HepG2 (cell line): ENCODE data around the gene DAD1. TPM values are rescaled to one million over a fixed set of nuclear protein-coding genes. Genes with fewer than 3 reads are reported as not detected.

Source experiments
- AGO2 ChIP-seq: fragments of 200-400 bp; formaldehyde crosslinking; optimal IDR thresholded peaks from 2 replicates; pipeline ENCODE3; 2017; ENCODE audit warnings: mild to moderate bottlenecking, low read depth, low read length, moderate library complexity
- HES4 ChIP-seq: sonication (generic); formaldehyde crosslinking; IDR thresholded peaks from 2 replicates; pipeline ENCODE4 v1.9.0; 2021; ENCODE audit warnings: mild to moderate bottlenecking, missing genetic modification reagents, borderline replicate concordance
- MED1 ChIP-seq: sonication (generic); formaldehyde crosslinking; IDR thresholded peaks from 2 replicates; pipeline ENCODE4 v1.4.0; 2020; ENCODE audit warnings: missing genetic modification reagents
- NONO ChIP-seq, 2 experiments: fragments of 450-650 bp in 1 of 2; sonication (generic) in 1 of 2; formaldehyde crosslinking in 1 of 2; IDR thresholded peaks in 1 of 2; conservative IDR thresholded peaks in 1 of 2; 2 replicates each; pipeline versions ENCODE4 v1.6.1 to v1.8.0; 2017 to 2022; ENCODE audit warnings: mild to moderate bottlenecking in 1 of 2, missing genetic modification reagents in 1 of 2, moderate library complexity in 1 of 2
- NR1H2 ChIP-seq: sonication (generic); formaldehyde crosslinking; IDR thresholded peaks from 2 replicates; pipeline ENCODE4 v1.8.1; 2022; ENCODE audit warnings: low read depth, missing genetic modification reagents, borderline replicate concordance
- PRPF4 ChIP-seq: fragments of 200-400 bp; formaldehyde crosslinking; IDR thresholded peaks from 2 replicates; pipeline ENCODE4 v1.6.1; 2016; ENCODE audit warnings: low read length, low read depth; ENCODE audit not compliant: poor library complexity, severe bottlenecking
- SMC3 ChIP-seq: IDR thresholded peaks from 2 replicates; pipeline ENCODE4 v1.6.1; 2011; ENCODE audit warnings: low read length, improper control_type of control experiment
- SNAI1 ChIP-seq: sonication (generic); formaldehyde crosslinking; IDR thresholded peaks from 2 replicates; pipeline ENCODE4 v1.5.0; 2020; ENCODE audit warnings: mild to moderate bottlenecking, missing genetic modification reagents, borderline replicate concordance
- TGIF2 ChIP-seq: IDR thresholded peaks from 2 replicates; pipeline ENCODE4 v1.6.1; 2016; ENCODE audit warnings: control low read depth, missing compliant biosample characterization
- ZBTB7A ChIP-seq: sonication (generic); formaldehyde crosslinking; IDR thresholded peaks from 2 replicates; pipeline ENCODE4 v1.8.0; 2022; ENCODE audit warnings: mild to moderate bottlenecking, missing genetic modification reagents
- ZFP37 ChIP-seq: sonication (generic); formaldehyde crosslinking; IDR thresholded peaks from 2 replicates; pipeline ENCODE4 v1.4.0; 2020; ENCODE audit warnings: missing genetic modification reagents, borderline replicate concordance
- ZFP90 ChIP-seq: sonication (generic); formaldehyde crosslinking; IDR thresholded peaks from 2 replicates; pipeline ENCODE4 v1.8.0; 2022; ENCODE audit warnings: missing genetic modification reagents, mild to moderate bottlenecking, inconsistent platforms, borderline replicate concordance
- ZIK1 ChIP-seq: sonication (generic); formaldehyde crosslinking; IDR thresholded peaks from 2 replicates; pipeline ENCODE4 v1.5.0; 2020; ENCODE audit warnings: mild to moderate bottlenecking, low read depth, missing genetic modification reagents, borderline replicate concordance
- ZNF17 ChIP-seq: sonication (generic); formaldehyde crosslinking; IDR thresholded peaks from 2 replicates; pipeline ENCODE4 v1.5.0; 2020; ENCODE audit warnings: mild to moderate bottlenecking, missing genetic modification reagents
- ZNF232 ChIP-seq: sonication (generic); formaldehyde crosslinking; IDR thresholded peaks from 2 replicates; pipeline ENCODE4 v1.4.0; 2020; ENCODE audit warnings: missing genetic modification reagents, borderline replicate concordance
- ZNF282 ChIP-seq: fragments of 450-650 bp; IDR thresholded peaks from 2 replicates; pipeline ENCODE4 v1.6.1; 2018; ENCODE audit not compliant: partially characterized antibody
- ZNF430 ChIP-seq: sonication (generic); formaldehyde crosslinking; IDR thresholded peaks from 2 replicates; pipeline ENCODE4 v1.9.0; 2021; ENCODE audit warnings: mild to moderate bottlenecking, missing genetic modification reagents
- ZNF713 ChIP-seq: sonication (generic); formaldehyde crosslinking; IDR thresholded peaks from 2 replicates; pipeline ENCODE4 v1.4.0; 2020; ENCODE audit warnings: mild to moderate bottlenecking, missing genetic modification reagents
- ZNF746 ChIP-seq: sonication (generic); formaldehyde crosslinking; IDR thresholded peaks from 2 replicates; pipeline ENCODE4 v1.8.0; 2022; ENCODE audit warnings: mild to moderate bottlenecking, missing genetic modification reagents
- ZNF761 ChIP-seq: sonication (generic); formaldehyde crosslinking; conservative IDR thresholded peaks from 2 replicates; pipeline ENCODE4 v1.4.0; 2020; ENCODE audit warnings: mild to moderate bottlenecking, missing genetic modification reagents
- ZNF777 ChIP-seq: sonication (generic); formaldehyde crosslinking; IDR thresholded peaks from 2 replicates; pipeline ENCODE4 v1.4.0; 2020; ENCODE audit warnings: missing genetic modification reagents
- ZNF850 ChIP-seq: sonication (generic); formaldehyde crosslinking; conservative IDR thresholded peaks from 2 replicates; pipeline ENCODE4 v1.9.0; 2021; ENCODE audit warnings: mild to moderate bottlenecking, missing genetic modification reagents
- polyA plus RNA-seq, 8 experiments: library from polyadenylated mRNA; depleted of rRNA in 3 of 8; stranded (reverse) in 7 of 8; unstranded in 1 of 8; fragments of >200 nt; fragmentation: Illumina TruSeq in 4 of 8; extraction: Trizol in 4 of 8; gene quantifications; 2 replicates each; pipeline versions ENCODE4 v1.2.1 to v1.2.3, GENCODE V29; 2011 to 2016; ENCODE audit warnings: low read depth in 4 of 8, missing spikeins in 1 of 8, mixed read lengths in 1 of 8; ENCODE audit not compliant: insufficient read depth in 1 of 8
- total RNA-seq, 5 experiments: library from RNA; depleted of rRNA; stranded (reverse); fragments of >200 nt; fragmentation: Illumina TruSeq; extraction: Trizol; gene quantifications; 2 replicates each; pipeline ENCODE4 v1.2.3, GENCODE V29; 2016; ENCODE audit warnings: low read depth in 1 of 5
- TF ChIP-seq, protein P1 (sequence below): sonication (generic); formaldehyde crosslinking; IDR thresholded peaks from 2 replicates; pipeline ENCODE4 v1.8.0; 2022; ENCODE audit warnings: mild to moderate bottlenecking, missing genetic modification reagents, borderline replicate concordance
- TF ChIP-seq, protein P2 (sequence below): sonication (generic); formaldehyde crosslinking; conservative IDR thresholded peaks from 2 replicates; pipeline ENCODE4 v1.4.0; 2020; ENCODE audit warnings: mild to moderate bottlenecking, missing genetic modification reagents, moderate library complexity

The DAD1 gene
- total and polyA plus RNA-seq, 2 of the 13 experiments (the other 11 are each of a cell fraction or from before 2014, with no cell fraction given), result 558 to 626 TPM

DNA sequence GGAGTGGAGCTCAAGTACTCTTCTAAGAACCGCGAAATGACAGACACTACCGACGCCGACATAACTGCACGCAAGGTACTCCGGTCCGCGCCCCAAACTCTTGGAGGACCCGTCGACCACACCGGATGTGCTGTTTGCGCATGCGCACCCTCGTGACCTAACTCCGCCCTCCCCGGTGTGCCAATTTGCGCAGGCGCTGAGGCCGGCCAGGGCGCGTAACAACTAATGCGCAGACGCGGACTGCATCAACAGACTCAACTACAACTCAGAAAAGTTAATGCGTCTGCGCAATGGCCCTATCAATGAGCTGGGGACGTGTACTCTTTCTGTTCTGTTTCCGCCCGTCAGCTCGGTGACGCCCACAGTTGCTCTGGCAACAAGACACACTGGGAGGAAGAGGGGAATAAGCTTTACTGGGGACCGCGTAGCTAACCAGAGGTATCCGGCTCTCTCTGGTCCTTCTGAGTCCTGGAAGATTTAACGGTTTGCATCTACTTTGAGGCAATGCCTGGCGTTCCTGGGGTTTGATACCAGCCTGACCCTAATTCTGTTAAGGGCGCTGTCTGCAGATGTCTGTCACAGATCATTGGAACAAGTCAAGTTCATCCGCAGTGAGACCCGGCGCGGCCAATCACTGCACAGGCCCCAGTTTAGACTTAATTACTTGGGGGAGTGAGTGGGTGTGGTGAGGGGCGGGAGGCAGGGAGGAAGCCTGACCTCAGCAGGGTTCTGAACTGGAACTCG is at the start of gene DAD1 (continued):
- TF ChIP-seq, protein P1, sequence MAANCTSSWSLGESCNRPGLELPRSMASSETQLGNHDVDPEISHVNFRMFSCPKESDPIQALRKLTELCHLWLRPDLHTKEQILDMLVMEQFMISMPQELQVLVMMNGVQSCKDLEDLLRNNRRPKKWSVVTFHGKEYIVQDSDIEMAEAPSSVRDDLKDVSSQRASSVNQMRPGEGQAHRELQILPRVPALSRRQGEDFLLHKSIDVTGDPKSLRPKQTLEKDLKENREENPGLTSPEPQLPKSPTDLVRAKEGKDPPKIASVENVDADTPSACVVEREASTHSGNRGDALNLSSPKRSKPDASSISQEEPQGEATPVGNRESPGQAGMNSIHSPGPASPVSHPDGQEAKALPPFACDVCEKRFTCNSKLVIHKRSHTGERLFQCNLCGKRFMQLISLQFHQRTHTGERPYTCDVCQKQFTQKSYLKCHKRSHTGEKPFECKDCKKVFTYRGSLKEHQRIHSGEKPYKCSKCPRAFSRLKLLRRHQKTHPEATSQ, result no peak
- TF ChIP-seq ZNF430, result 0 out of 2 replicates have a peak, but pooled peaks have one; percentile 26
- TF ChIP-seq ZBTB7A, result no peak
- peak; percentile 88 for TF ChIP-seq ZNF777 (CRISPR knock-in tag)
- TF ChIP-seq ZFP90 (CRISPR knock-in tag), result no peak; the same call in 1 of the 2 replicates
- peak; percentile 72 for TF ChIP-seq TGIF2
- TF ChIP-seq ZNF850 (CRISPR knock-in tag), result no peak
- TF ChIP-seq ZNF17 (CRISPR knock-in tag), result no peak
- peak; percentile 33 for TF ChIP-seq AGO2
- no peak for TF ChIP-seq SNAI1 (CRISPR knock-in tag)
- TF ChIP-seq NONO (IDR thresholded peaks at IDR 0.05), result no peak
- TF ChIP-seq NONO (CRISPR knock-in tag; conservative IDR thresholded peaks at IDR 0.05), result peak; percentile 82; the same call in 1 of the 2 replicates
- no peak for TF ChIP-seq ZNF713 (CRISPR knock-in tag)
- TF ChIP-seq ZNF746 (CRISPR knock-in tag), result peak; percentile 49; the same call in 1 of the 2 replicates
- TF ChIP-seq MED1 (CRISPR knock-in tag), result peak; percentile 14
- TF ChIP-seq, protein P2, sequence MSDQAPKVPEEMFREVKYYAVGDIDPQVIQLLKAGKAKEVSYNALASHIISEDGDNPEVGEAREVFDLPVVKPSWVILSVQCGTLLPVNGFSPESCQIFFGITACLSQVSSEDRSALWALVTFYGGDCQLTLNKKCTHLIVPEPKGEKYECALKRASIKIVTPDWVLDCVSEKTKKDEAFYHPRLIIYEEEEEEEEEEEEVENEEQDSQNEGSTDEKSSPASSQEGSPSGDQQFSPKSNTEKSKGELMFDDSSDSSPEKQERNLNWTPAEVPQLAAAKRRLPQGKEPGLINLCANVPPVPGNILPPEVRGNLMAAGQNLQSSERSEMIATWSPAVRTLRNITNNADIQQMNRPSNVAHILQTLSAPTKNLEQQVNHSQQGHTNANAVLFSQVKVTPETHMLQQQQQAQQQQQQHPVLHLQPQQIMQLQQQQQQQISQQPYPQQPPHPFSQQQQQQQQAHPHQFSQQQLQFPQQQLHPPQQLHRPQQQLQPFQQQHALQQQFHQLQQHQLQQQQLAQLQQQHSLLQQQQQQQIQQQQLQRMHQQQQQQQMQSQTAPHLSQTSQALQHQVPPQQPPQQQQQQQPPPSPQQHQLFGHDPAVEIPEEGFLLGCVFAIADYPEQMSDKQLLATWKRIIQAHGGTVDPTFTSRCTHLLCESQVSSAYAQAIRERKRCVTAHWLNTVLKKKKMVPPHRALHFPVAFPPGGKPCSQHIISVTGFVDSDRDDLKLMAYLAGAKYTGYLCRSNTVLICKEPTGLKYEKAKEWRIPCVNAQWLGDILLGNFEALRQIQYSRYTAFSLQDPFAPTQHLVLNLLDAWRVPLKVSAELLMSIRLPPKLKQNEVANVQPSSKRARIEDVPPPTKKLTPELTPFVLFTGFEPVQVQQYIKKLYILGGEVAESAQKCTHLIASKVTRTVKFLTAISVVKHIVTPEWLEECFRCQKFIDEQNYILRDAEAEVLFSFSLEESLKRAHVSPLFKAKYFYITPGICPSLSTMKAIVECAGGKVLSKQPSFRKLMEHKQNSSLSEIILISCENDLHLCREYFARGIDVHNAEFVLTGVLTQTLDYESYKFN (CRISPR knock-in tag), result peak; percentile 70
- peak; percentile 20; the same call in 1 of the 2 replicates for TF ChIP-seq HES4 (CRISPR knock-in tag)
- 0 out of 2 replicates have a peak, but pooled peaks have one; percentile 8 for TF ChIP-seq ZFP37 (CRISPR knock-in tag)
- peak; percentile 71; the same call in 1 of the 2 replicates for TF ChIP-seq ZIK1 (CRISPR knock-in tag)
- no peak; the same call in 1 of the 2 replicates for TF ChIP-seq NR1H2
- no peak for TF ChIP-seq ZNF282
- no peak for TF ChIP-seq PRPF4
- TF ChIP-seq ZNF232 (CRISPR knock-in tag), result no peak; the same call in 1 of the 2 replicates
- no peak; the same call in 1 of the 2 replicates for TF ChIP-seq SMC3
- peak; percentile 95 for TF ChIP-seq ZNF761
